ENCODE results near the gene TNKS1BP1. TPM values are rescaled to one million over a fixed set of nuclear protein-coding genes. Genes with fewer than 3 reads are reported as not detected.
A peak's percentile ranks its signal among the peaks of the same experiment; 100 is the strongest.

TNKS1BP1 gene
- total RNA-seq, 2 experiments from 2014 or later = 19.1 to 21.6 TPM

DNA sequence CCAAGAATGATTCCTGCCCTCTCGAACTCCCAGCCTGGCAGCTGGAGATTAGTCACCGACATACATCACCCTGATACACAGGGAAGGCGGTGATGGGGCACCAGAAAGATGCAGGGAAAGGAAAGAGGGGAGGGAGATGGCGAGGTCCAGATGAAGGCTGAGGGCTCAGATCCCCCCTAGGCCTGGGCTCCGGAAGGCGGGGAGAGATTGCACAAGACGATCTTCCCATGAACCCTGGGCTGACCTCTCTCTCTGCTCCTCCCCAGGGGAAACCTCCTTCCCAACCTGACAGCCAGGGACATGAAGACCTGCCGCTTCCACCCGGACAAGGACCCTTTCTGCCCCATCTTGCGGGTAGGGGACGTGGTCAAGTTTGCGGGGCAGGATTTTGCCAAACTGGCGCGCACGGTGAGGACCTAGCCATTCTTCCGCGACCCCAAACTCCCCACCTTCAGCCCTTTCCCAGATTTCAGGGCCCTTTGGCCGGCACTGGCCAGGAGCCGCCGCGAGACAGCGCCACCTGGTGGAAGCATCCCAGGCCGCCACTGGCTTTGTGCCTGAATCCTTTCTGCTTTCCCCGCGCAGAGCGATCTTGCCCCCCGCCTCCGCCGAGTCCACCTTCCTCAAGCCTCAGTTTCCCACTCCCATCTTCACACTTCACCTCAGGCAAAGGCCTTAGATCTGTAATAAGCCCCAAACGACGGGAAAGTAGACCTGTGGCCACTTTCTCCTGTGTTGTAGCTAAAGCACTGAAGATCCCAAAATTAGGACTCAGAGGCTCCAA lies 24.9 kb upstream of the TNKS1BP1 start:
- ATAC-seq = peak; percentile 59
- no peak overlapping the region for H3K4me3 Mint-ChIP-seq
- H3K27ac Mint-ChIP-seq = no peak overlapping the region
- H3K9me3 Mint-ChIP-seq (ENCODE audit: low read depth) = peaks cover 3% of the 10 kb centered on the region
- peak; percentile 82 for DNase-seq
- ChIA-PET CTCF (interaction anchor here (0.5 to 1.2 kb wide), 11 partner anchors 10 to 1609 kb away, joined by 3 to 7 read pairs (median 3); partner anchors contain the start of gene P2RX3), POLR2A (no interaction called here)
- H3K36me3 Mint-ChIP-seq (ENCODE audit: low read depth) = no peaks in the 10 kb centered on the region
- peaks cover 5% of the 10 kb centered on the region for H3K4me1 Mint-ChIP-seq
- H3K27me3 Mint-ChIP-seq = peaks cover 3% of the 10 kb centered on the region
- intact Hi-C loops (cut with DNase I, micrococcal nuclease) = loop anchor here (2.0 to 10.0 kb wide), 5 partner anchors 47 to 1173 kb away; no protein-coding TSS in a partner anchor

DNA sequence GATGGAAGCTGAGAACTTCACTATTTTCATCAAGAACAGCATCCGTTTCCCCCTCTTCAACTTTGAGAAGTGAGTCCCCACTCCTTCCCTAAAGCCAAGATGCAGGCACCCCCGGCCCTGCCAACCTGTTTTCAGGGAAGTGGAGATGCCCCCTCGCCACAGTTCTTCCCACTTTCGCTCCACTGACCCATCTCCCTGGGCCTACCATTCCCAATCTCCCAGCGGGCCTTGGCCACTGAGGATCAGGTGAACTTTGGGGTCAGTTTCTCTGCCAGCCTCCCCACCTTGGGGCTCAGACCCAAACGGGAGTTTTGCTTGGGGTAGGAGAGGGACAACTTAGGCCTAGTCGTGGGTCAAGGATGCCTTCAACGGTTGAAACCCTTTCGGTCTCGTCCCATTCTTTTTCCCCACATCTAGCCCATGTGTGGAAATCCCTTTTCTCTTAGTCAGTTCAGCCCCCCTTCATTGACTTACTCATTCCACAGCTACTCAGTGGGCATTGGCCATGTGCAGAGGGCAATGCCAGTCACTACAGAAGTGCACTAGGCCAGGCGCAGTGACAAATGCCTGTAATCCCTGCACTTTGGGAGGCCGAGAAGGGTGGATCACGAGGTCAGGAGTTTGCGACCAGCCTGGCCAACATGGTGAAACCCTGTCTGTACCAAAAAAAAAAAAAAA lies 24.0 kb upstream of the TNKS1BP1 start:
- ChIA-PET POLR2A (no interaction called here), CTCF (interaction anchor here (0.5 to 4.1 kb wide), 8 partner anchors 12 to 296 kb away, joined by 3 to 26 read pairs (median 4); no protein-coding TSS in a partner anchor)
- ATAC-seq (no peak), DNase-seq (no peak)
- Mint-ChIP-seq H3K4me1 (peaks cover 5% of the 10 kb centered on the region), H3K9me3 (ENCODE audit: low read depth) (peaks cover 3% of the 10 kb centered on the region), H3K36me3 (ENCODE audit: low read depth) (no peaks in the 10 kb centered on the region), H3K27ac (no peak overlapping the region), H3K4me3 (no peak overlapping the region), H3K27me3 (no peaks in the 10 kb centered on the region)
- intact Hi-C loops (cut with DNase I, micrococcal nuclease) = loop anchor here (2.0 to 10.0 kb wide), 5 partner anchors 48 to 1174 kb away; no protein-coding TSS in a partner anchor

DNA sequence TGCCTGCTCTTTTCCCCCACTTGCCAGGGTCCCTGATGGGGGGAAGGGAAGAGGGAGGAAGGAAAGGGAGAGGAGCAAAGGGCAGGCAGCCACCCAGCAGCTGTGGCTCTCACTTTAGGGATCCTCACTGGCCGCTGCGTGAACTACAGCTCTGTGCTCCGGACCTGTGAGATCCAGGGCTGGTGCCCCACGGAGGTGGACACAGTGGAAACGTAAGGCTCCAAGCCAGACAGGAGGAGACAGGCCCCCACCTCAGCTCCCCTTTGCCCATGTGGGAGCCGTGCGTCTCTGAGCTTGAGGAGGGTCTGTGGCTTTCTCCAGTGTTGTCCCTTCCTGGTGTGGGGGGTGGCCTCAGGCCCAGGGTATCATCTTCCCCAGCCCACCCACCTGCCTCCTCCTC lies 23.3 kb upstream of the TNKS1BP1 start:
- Mint-ChIP-seq H3K27ac (no peak overlapping the region), H3K4me1 (peaks cover 5% of the 10 kb centered on the region), H3K9me3 (ENCODE audit: low read depth) (peaks cover 3% of the 10 kb centered on the region), H3K36me3 (ENCODE audit: low read depth) (no peaks in the 10 kb centered on the region), H3K27me3 (no peaks in the 10 kb centered on the region), H3K4me3 (no peak overlapping the region)
- CTCF ChIA-PET = interaction anchor here (0.5 to 4.1 kb wide), 9 partner anchors 10 to 222 kb away, joined by 3 to 26 read pairs (median 4); partner anchors contain the start of gene P2RX3
- ATAC-seq = no peak
- intact Hi-C loops (cut with DNase I, micrococcal nuclease) = loop anchor here (2.0 to 10.0 kb wide), 5 partner anchors 49 to 1174 kb away; no protein-coding TSS in a partner anchor
- POLR2A ChIA-PET = no interaction called here
- DNase-seq = no peak

DNA sequence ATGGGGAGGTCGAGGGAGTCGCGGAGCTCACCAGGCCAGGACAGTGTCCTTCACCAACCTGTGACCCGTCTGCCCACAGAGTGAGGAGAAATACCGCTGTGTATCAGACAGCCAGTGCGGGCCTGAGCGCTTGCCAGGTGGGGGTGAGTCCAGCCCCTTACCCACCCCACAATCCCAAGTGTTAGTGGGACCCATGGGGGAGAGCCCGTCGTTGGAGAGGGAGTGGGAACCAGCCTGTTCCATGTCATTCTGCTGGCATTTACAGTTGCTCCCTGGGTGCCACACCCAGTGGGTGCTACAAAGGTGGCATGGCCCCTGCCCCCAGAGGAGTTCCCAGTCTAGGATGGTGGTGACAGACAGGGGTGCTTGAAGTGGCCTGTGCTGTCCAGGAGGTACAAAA lies 22.6 kb upstream of the TNKS1BP1 start:
- no peaks in the 10 kb centered on the region for H3K27me3 Mint-ChIP-seq
- ChIA-PET CTCF (interaction anchor here (0.7 to 4.1 kb wide), 7 partner anchors 9 to 181 kb away, joined by 3 to 26 read pairs (median 6); partner anchors contain the start of gene P2RX3), POLR2A (interaction anchor here (0.7 kb wide), 1 partner anchor 727 kb away, joined by 3 read pairs; no protein-coding TSS in a partner anchor)
- no peak overlapping the region for H3K4me3 Mint-ChIP-seq
- intact Hi-C loops (cut with DNase I, micrococcal nuclease) = loop anchor here (5.0 to 10.0 kb wide), 4 partner anchors 63 to 1175 kb away; no protein-coding TSS in a partner anchor
- H3K27ac Mint-ChIP-seq = no peak overlapping the region
- DNase-seq (no peak), ATAC-seq (no peak)
- H3K9me3 Mint-ChIP-seq (ENCODE audit: low read depth) = peaks cover 3% of the 10 kb centered on the region
- no peaks in the 10 kb centered on the region for H3K36me3 Mint-ChIP-seq (ENCODE audit: low read depth)
- H3K4me1 Mint-ChIP-seq = peaks cover 5% of the 10 kb centered on the region

DNA sequence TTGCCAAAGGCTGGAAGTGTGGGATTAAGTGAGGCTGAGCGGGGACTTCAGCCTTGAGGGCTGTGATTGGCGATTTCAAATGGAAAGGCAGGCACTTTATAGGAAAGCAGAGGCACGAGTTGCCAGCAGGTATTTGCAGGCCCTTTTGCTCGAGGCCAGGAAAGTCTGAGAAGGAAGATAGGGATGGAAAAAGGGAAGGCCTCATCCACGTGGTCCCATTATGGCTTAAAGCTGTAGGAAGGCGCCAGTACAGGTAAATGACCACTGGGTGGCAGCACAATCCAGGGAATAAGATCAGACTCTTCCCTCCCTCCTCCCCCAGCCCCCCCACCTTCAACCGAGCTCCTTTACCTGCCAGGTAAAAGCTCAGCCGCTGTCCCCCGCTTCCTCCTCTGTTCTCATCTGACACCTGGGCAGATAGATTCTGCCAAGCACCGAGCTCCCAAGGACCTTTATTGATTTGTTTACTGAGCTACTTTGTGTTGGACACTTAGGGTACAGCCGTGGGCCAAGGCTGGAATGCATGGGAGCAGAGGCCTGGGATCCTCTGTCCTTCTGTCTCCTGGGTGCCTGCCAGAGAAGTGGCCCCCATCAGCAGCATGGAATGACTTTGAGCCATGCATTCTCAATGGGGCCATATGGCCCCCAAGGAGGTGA lies 20.9 kb upstream of the TNKS1BP1 start:
- Mint-ChIP-seq H3K36me3 (ENCODE audit: low read depth) (no peaks in the 10 kb centered on the region), H3K4me1 (peaks cover 5% of the 10 kb centered on the region), H3K9me3 (ENCODE audit: low read depth) (no peaks in the 10 kb centered on the region), H3K4me3 (no peak overlapping the region), H3K27ac (peak overlapping the region; percentile 52), H3K27me3 (no peaks in the 10 kb centered on the region)
- intact Hi-C loops (cut with DNase I, micrococcal nuclease) = loop anchor here (1.0 to 10.0 kb wide), 12 partner anchors 61 to 1177 kb away; no protein-coding TSS in a partner anchor
- CTCF ChIA-PET = interaction anchor here (0.6 to 4.1 kb wide), 27 partner anchors 9 to 505 kb away, joined by 3 to 26 read pairs (median 4); partner anchors contain the start of genes CLP1, P2RX3 and UBE2L6
- ATAC-seq (peak; percentile 87), DNase-seq (peak; percentile 84)
- POLR2A ChIA-PET = interaction anchor here (0.5 to 1.1 kb wide), 4 partner anchors 10 to 178 kb away, joined by 3 to 4 read pairs (median 4); partner anchors contain the start of gene SSRP1

DNA sequence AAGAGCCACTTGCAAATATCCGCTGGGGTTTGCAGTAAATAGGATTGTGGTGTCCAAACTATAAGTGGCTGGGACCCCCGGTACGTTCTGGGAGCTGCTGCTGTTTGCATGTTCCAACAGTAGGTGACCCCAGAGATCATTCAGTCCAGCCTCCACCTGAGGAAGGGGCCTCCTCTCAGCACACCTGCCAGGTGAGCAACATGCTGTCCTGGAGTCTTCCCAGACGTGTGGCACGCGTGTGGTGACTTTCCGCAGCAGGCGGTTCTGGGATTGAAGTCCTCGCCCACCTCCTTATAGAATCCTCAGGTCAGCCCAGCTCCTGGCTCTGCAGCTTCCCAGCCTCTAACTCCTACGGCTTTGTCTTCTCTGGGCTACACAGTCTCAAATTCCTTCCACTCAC lies 20.1 kb upstream of the TNKS1BP1 start:
- ChIA-PET CTCF (interaction anchor here (1.2 to 4.1 kb wide), 4 partner anchors 18 to 297 kb away, joined by 4 to 26 read pairs (median 20); no protein-coding TSS in a partner anchor), POLR2A (no interaction called here)
- H3K9me3 Mint-ChIP-seq (ENCODE audit: low read depth) = no peaks in the 10 kb centered on the region
- DNase-seq = no peak
- intact Hi-C loops (cut with DNase I, micrococcal nuclease) = loop anchor here (1.0 to 10.0 kb wide), 12 partner anchors 60 to 1177 kb away; no protein-coding TSS in a partner anchor
- H3K4me1 Mint-ChIP-seq = peaks cover 3% of the 10 kb centered on the region
- ATAC-seq = no peak
- no peak overlapping the region for H3K4me3 Mint-ChIP-seq
- no peaks in the 10 kb centered on the region for H3K36me3 Mint-ChIP-seq (ENCODE audit: low read depth)
- no peak overlapping the region for H3K27ac Mint-ChIP-seq
- no peaks in the 10 kb centered on the region for H3K27me3 Mint-ChIP-seq

DNA sequence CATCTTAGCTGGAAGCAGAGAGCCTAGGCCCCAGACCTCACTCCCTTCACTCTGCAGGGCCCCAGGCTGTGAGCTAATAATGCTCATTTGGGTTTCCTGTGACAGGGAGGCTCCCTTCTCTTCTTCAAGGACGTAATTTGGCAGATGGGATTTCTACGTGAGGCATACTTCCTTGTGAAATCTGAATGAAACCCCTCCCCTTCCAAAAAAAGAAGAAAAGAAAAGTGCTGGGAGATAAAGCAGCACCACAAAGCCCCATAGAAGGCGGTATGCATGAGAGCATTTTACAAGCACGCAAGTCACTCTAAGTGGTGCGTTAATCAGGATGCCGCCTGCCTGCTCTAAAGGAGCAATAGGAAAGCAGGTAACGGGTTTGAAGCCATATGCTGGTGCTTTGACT lies 19.1 kb upstream of the TNKS1BP1 start:
- Mint-ChIP-seq H3K27me3 (no peaks in the 10 kb centered on the region), H3K4me1 (peaks cover 2% of the 10 kb centered on the region), H3K4me3 (no peak overlapping the region), H3K9me3 (ENCODE audit: low read depth) (no peaks in the 10 kb centered on the region), H3K27ac (no peak overlapping the region), H3K36me3 (ENCODE audit: low read depth) (no peaks in the 10 kb centered on the region)
- ATAC-seq = no peak
- DNase-seq = no peak
- intact Hi-C loops (cut with DNase I, micrococcal nuclease) = loop anchor here (2.0 to 10.0 kb wide), 5 partner anchors 59 to 499 kb away; no protein-coding TSS in a partner anchor
- ChIA-PET CTCF (interaction anchor here (1.2 to 2.4 kb wide), 3 partner anchors 18 to 298 kb away, joined by 3 to 22 read pairs (median 7); no protein-coding TSS in a partner anchor), POLR2A (no interaction called here)

DNA sequence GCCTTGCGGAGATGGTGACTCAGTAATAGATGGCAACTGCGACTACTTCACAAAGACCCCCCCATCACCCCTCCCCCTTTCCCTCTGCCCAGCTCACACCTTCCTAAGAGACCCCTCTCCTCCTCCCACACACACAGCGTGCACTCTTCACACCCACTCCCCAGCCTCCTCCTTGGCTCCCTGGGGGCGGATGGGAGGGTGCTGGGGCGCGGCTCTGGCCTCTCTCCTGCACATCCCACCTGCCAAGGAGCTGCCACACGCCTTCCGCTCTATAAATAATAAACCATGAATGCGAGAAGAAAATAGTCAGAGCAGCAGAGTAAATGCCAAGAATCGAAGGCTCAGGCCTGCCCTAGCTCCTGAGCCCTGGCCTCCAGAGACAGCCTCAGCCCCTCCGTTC lies 17.9 kb upstream of the TNKS1BP1 start:
- ATAC-seq = no peak
- POLR2A ChIA-PET = no interaction called here
- Mint-ChIP-seq H3K36me3 (ENCODE audit: low read depth) (no peaks in the 10 kb centered on the region), H3K9me3 (ENCODE audit: low read depth) (no peaks in the 10 kb centered on the region), H3K27ac (no peak overlapping the region), H3K4me3 (no peak overlapping the region), H3K4me1 (peaks cover 2% of the 10 kb centered on the region), H3K27me3 (no peaks in the 10 kb centered on the region)
- DNase-seq = no peak
- intact Hi-C loops (cut with DNase I, micrococcal nuclease) = loop anchor here in 1 of 2 experiments (10.0 kb wide), 2 partner anchors 58 to 498 kb away; no protein-coding TSS in a partner anchor
- CTCF ChIA-PET = interaction anchor here (0.6 to 2.0 kb wide), 5 partner anchors 10 to 150 kb away, joined by 3 to 7 read pairs (median 3); no protein-coding TSS in a partner anchor

DNA sequence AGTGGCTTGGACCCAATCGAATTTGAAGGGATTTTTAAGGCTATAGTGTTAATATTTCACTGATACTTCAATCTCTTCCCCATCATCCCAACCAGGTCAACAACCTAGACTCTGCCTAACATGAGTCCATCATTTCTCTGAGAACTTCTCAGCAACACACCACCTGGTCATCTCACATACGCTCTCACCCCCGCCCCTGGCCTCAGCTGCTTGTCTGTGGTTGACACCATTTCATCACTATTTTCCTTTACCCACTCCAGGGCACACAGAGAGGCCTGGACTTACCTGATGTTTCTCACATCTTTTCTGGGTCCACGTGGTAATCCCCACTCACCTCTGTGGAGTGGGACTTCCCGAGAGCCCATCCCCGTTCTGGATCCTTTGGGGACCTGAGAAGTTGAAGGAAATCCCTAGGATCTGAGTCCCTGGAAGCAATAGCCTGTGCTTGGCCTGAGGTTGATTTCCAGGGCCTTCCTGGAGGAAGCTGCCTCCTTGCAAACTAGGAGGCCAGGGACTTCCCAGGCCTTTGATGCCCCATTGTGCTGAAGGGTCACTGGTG lies 16.6 kb upstream of the TNKS1BP1 start:
- intact Hi-C loops (cut with DNase I, micrococcal nuclease) = loop anchor here in 1 of 2 experiments (10.0 kb wide), 2 partner anchors 57 to 497 kb away; no protein-coding TSS in a partner anchor
- H3K27me3 Mint-ChIP-seq = no peaks in the 10 kb centered on the region
- POLR2A ChIA-PET = no interaction called here
- DNase-seq (no peak), ATAC-seq (no peak)
- H3K4me1 Mint-ChIP-seq = peaks cover 6% of the 10 kb centered on the region
- CTCF ChIA-PET = interaction anchor here (1.3 to 1.4 kb wide), 2 partner anchors 142 to 186 kb away, joined by 3 to 5 read pairs; no protein-coding TSS in a partner anchor
- H3K9me3 Mint-ChIP-seq (ENCODE audit: low read depth) = no peaks in the 10 kb centered on the region
- H3K4me3 Mint-ChIP-seq = no peak overlapping the region
- H3K36me3 Mint-ChIP-seq (ENCODE audit: low read depth) = no peaks in the 10 kb centered on the region
- no peak overlapping the region for H3K27ac Mint-ChIP-seq

DNA sequence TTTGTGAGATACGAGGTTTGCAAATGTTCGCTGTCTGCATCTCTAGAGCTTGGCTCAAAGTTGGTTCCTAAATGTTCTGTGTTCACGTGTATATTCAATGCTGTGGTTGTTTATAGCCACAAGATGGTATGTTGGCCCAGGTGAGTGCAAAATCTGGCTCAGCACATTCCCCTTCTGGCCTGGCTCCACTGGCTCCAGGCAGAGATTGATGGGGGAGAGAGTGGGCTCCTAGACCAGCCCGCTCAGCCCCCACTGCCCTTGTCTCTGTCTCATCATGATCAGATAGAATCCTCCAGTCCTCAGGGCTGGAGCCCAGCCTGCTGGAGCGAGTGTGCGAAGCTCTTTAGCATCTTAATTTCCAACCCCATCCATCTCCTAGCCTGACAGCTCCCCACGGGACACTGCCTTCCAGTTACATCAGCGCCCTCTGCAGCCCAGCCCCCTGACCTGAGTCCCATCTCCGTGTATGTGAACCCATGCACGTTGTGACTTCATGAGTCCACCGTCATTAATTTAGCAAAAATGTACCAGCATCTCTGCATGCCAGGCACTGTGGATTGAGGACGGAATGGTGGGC lies 15.4 kb upstream of the TNKS1BP1 start:
- peak; percentile 45 for DNase-seq
- Mint-ChIP-seq H3K36me3 (ENCODE audit: low read depth) (no peaks in the 10 kb centered on the region), H3K4me3 (no peak overlapping the region), H3K4me1 (peaks cover 10% of the 10 kb centered on the region), H3K9me3 (ENCODE audit: low read depth) (no peaks in the 10 kb centered on the region), H3K27me3 (no peaks in the 10 kb centered on the region), H3K27ac (no peak overlapping the region)
- intact Hi-C loops (cut with DNase I, micrococcal nuclease) = loop anchor here in 1 of 2 experiments (10.0 kb wide), 2 partner anchors 55 to 495 kb away; no protein-coding TSS in a partner anchor
- ChIA-PET CTCF (no interaction called here), POLR2A (no interaction called here)
- no peak for ATAC-seq
